Neural cell (in vitro differentiated cells): ENCODE results near the gene RFX4. TPM values are rescaled to one million over a fixed set of nuclear protein-coding genes. Genes with fewer than 3 reads are reported as not detected.

Experiments used
- H2AFZ ChIP-seq: fragments of 200-600, 300-800 bp; sonication (generic), shearing (Covaris generic); 2 replicates; pipeline ENCODE4 v1.6.0; 2014; ENCODE audit warnings: low read depth, mild to moderate bottlenecking, antibody characterized with exemption, low read length, moderate library complexity
- H3F3A ChIP-seq: fragments of 200-600 bp; shearing (Covaris generic); 2 replicates; pipeline ENCODE4 v1.6.1; 2016; ENCODE audit warnings: mild to moderate bottlenecking, moderate library complexity, mixed read lengths, antibody characterized with exemption, low read length; ENCODE audit not compliant: insufficient read depth, poor library complexity, severe bottlenecking
- H3K27ac ChIP-seq: fragments of 200-600, 300-800 bp; sonication (generic), shearing (Covaris generic); 2 replicates; pipeline ENCODE4 v1.5.1; 2014; ENCODE audit warnings: mild to moderate bottlenecking, low read length, moderate library complexity
- H3K27me3 ChIP-seq: fragments of 300-800, 200-600 bp; sonication (generic), shearing (Covaris generic); 2 replicates; pipeline ENCODE4 v1.6.0; 2014; ENCODE audit warnings: mild to moderate bottlenecking, low read depth, low read length, moderate library complexity; ENCODE audit not compliant: insufficient read depth
- H3K36me3 ChIP-seq: fragments of 300-800, 200-600 bp; sonication (generic), shearing (Covaris generic); 2 replicates; pipeline ENCODE4 v1.5.1; 2014; ENCODE audit warnings: mild to moderate bottlenecking, antibody characterized with exemption, low read length, moderate library complexity; ENCODE audit not compliant: insufficient read depth
- H3K4me2 ChIP-seq: fragments of 300-800, 200-600 bp; sonication (generic), shearing (Covaris generic); 2 replicates; pipeline ENCODE4 v1.6.0; 2014; ENCODE audit warnings: mild to moderate bottlenecking, low read length
- H3K4me3 ChIP-seq: fragments of 300-800, 200-600 bp; sonication (generic), shearing (Covaris generic); 2 replicates; pipeline ENCODE4 v1.5.1; 2014; ENCODE audit warnings: mild to moderate bottlenecking, low read length, moderate library complexity
- H3K79me2 ChIP-seq: fragments of 200-600 bp; shearing (Covaris generic); replicated peaks from 2 replicates; pipeline ENCODE4 v1.6.0; 2014; ENCODE audit warnings: mild to moderate bottlenecking, low read length, moderate library complexity; ENCODE audit not compliant: insufficient read depth
- H3K9ac ChIP-seq: fragments of 300-800, 200-600 bp; sonication (generic), shearing (Covaris generic); 2 replicates; pipeline ENCODE4 v1.6.1; 2016; ENCODE audit warnings: mild to moderate bottlenecking, low read length, mixed read lengths
- H3K9me2 ChIP-seq: fragments of 200-600 bp; shearing (Covaris generic); 2 replicates; pipeline ENCODE4 v1.6.1; 2016; ENCODE audit warnings: mild to moderate bottlenecking, low read length, mixed read lengths; ENCODE audit not compliant: insufficient read depth
- H3K9me3 ChIP-seq: fragments of 200-600, 300-800 bp; sonication (generic), shearing (Covaris generic); 2 replicates; pipeline ENCODE4 v1.6.1; 2016; ENCODE audit warnings: mild to moderate bottlenecking, mixed run types, low read length, moderate library complexity, mixed read lengths
- H4K20me1 ChIP-seq: fragments of 200-600 bp; shearing (Covaris generic); 2 replicates; pipeline ENCODE4 v1.6.1; 2016; ENCODE audit warnings: mild to moderate bottlenecking, mixed run types; ENCODE audit not compliant: insufficient read depth
- EP300 ChIP-seq: fragments of 450-650 bp; conservative IDR thresholded peaks from 2 replicates; pipeline ENCODE4 v1.6.1; 2014; ENCODE audit warnings: antibody characterized with exemption, mild to moderate bottlenecking, moderate library complexity; ENCODE audit not compliant: poor library complexity, severe bottlenecking
- EZH2 ChIP-seq: fragments of 200-600, 300-800 bp; shearing (Covaris generic), sonication (generic); IDR thresholded peaks from 2 replicates; pipeline ENCODE4 v1.6.1; 2014; ENCODE audit warnings: antibody characterized with exemption, low read length, borderline replicate concordance, mild to moderate bottlenecking; ENCODE audit not compliant: insufficient read depth, poor library complexity, severe bottlenecking
- MXI1 ChIP-seq: fragments of 450-650 bp; conservative IDR thresholded peaks from 2 replicates; pipeline ENCODE4 v1.6.1; 2014; ENCODE audit warnings: antibody characterized with exemption, mild to moderate bottlenecking; ENCODE audit not compliant: poor library complexity, severe bottlenecking
- POLR2AphosphoS5 ChIP-seq: IDR thresholded peaks from 2 replicates; pipeline ENCODE4 v1.6.1; 2012
- RAD21 ChIP-seq: fragments of 450-650 bp; conservative IDR thresholded peaks from 2 replicates; pipeline ENCODE4 v1.6.1; 2014; ENCODE audit warnings: antibody characterized with exemption, mild to moderate bottlenecking, moderate library complexity
- SMC3 ChIP-seq: fragments of 450-650 bp; conservative IDR thresholded peaks from 2 replicates; pipeline ENCODE4 v1.6.1; 2014; ENCODE audit warnings: antibody characterized with exemption, mild to moderate bottlenecking, moderate library complexity; ENCODE audit not compliant: poor library complexity
- TAF1 ChIP-seq: IDR thresholded peaks from 2 replicates; pipeline ENCODE4 v1.6.1; 2012; ENCODE audit warnings: low read depth
- polyA plus RNA-seq: library from polyadenylated mRNA; depleted of rRNA; stranded (reverse); fragments of >200 nt; gene quantifications from 2 replicates; pipeline ENCODE4 v1.2.3, GENCODE V29; 2014
- TF ChIP-seq, protein P1 (sequence below): fragments of 450-650 bp; IDR thresholded peaks from 2 replicates; pipeline ENCODE4 v1.5.1; 2014; ENCODE audit warnings: antibody characterized with exemption, mild to moderate bottlenecking, moderate library complexity; ENCODE audit not compliant: poor library complexity, severe bottlenecking
- TF ChIP-seq, protein P2 (sequence below): IDR thresholded peaks from 2 replicates; pipeline ENCODE4 v1.6.1; 2012; ENCODE audit warnings: borderline replicate concordance

The RFX4 gene
- polyA plus RNA-seq, 1 donor from 2014 or later, result 0.22 TPM

DNA sequence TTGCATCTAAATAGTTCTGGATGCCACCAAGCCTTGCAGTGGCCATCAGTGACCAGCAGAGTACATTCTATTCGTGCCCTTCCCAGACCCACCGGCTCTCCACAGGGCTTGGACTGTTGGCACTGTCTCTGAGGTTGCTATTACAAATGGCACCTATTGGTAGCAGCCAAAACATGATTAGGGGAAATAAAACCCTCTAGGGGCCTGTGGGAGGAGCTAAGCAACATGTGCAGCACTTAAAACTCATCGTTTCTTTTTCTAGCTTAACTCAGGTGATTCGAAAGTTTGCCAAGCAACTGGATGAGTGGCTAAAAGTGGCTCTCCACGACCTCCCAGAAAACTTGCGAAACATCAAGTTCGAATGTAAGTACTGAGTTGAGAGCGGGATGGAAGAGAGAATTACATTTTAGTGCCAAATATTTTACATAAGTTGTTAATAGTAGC, 126.3 kb downstream of the RFX4 start:
- TF ChIP-seq TAF1 (no peak), POLR2AphosphoS5 (no peak), MXI1 (no peak), EP300 (no peak)
- TF ChIP-seq, protein P1, sequence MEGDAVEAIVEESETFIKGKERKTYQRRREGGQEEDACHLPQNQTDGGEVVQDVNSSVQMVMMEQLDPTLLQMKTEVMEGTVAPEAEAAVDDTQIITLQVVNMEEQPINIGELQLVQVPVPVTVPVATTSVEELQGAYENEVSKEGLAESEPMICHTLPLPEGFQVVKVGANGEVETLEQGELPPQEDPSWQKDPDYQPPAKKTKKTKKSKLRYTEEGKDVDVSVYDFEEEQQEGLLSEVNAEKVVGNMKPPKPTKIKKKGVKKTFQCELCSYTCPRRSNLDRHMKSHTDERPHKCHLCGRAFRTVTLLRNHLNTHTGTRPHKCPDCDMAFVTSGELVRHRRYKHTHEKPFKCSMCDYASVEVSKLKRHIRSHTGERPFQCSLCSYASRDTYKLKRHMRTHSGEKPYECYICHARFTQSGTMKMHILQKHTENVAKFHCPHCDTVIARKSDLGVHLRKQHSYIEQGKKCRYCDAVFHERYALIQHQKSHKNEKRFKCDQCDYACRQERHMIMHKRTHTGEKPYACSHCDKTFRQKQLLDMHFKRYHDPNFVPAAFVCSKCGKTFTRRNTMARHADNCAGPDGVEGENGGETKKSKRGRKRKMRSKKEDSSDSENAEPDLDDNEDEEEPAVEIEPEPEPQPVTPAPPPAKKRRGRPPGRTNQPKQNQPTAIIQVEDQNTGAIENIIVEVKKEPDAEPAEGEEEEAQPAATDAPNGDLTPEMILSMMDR, result no peak
- TF ChIP-seq, protein P2, sequence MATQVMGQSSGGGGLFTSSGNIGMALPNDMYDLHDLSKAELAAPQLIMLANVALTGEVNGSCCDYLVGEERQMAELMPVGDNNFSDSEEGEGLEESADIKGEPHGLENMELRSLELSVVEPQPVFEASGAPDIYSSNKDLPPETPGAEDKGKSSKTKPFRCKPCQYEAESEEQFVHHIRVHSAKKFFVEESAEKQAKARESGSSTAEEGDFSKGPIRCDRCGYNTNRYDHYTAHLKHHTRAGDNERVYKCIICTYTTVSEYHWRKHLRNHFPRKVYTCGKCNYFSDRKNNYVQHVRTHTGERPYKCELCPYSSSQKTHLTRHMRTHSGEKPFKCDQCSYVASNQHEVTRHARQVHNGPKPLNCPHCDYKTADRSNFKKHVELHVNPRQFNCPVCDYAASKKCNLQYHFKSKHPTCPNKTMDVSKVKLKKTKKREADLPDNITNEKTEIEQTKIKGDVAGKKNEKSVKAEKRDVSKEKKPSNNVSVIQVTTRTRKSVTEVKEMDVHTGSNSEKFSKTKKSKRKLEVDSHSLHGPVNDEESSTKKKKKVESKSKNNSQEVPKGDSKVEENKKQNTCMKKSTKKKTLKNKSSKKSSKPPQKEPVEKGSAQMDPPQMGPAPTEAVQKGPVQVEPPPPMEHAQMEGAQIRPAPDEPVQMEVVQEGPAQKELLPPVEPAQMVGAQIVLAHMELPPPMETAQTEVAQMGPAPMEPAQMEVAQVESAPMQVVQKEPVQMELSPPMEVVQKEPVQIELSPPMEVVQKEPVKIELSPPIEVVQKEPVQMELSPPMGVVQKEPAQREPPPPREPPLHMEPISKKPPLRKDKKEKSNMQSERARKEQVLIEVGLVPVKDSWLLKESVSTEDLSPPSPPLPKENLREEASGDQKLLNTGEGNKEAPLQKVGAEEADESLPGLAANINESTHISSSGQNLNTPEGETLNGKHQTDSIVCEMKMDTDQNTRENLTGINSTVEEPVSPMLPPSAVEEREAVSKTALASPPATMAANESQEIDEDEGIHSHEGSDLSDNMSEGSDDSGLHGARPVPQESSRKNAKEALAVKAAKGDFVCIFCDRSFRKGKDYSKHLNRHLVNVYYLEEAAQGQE, result no peak
- Histone ChIP-seq H3K27ac (no peak overlapping the region), H3F3A (no peaks in the 10 kb centered on the region), H2AFZ (no peak overlapping the region), H3K36me3 (no peaks in the 10 kb centered on the region), H4K20me1 (no peaks in the 10 kb centered on the region), H3K79me2 (no peaks in the 10 kb centered on the region), H3K4me2 (no peak overlapping the region), H3K27me3 (no peaks in the 10 kb centered on the region), H3K9me2 (no peaks in the 10 kb centered on the region), H3K9me3 (no peaks in the 10 kb centered on the region), H3K9ac (no peak overlapping the region), H3K4me3 (no peak overlapping the region)

DNA sequence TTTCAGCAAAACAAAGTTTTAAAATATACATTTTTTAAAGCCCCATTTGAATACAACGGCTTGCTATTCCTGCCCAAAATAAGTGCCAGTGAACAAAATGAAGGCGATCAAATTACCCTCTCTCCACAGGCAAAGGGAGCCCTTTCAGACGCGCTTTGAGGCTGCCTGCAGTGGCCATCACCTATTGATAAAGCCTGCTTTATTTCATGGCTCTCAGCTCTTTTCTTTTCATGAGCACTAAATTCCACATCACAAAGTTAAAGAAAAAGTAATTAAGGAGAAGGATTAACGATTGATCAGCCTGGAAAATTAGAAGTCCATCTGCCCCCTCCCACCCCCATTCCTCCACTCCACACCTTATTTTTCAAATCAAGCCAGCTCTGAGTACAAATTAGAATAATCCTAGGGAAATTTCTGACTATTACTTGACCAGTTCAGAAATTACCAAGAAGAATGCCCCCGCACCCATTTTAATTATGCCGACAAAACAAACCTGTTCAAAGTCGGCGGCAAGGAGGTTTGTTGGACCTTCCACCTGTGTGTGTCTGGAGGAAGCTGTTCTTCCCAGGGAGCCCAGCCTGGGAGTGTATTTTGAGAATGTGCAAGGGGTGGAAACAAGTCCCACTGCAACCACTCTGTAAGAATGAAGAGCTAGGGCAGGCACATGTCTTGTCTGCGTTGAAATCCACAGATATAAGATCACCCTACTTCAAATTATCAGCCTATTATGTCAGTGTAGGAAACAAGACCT, 127.5 kb downstream of the RFX4 start:
- Histone ChIP-seq H4K20me1 (no peaks in the 10 kb centered on the region), H3K9me2 (no peaks in the 10 kb centered on the region), H3K9me3 (no peaks in the 10 kb centered on the region), H3K27me3 (no peaks in the 10 kb centered on the region), H3K36me3 (no peaks in the 10 kb centered on the region), H3F3A (no peaks in the 10 kb centered on the region), H3K9ac (no peak overlapping the region), H3K27ac (no peak overlapping the region), H3K4me2 (no peak overlapping the region), H3K4me3 (no peak overlapping the region), H3K79me2 (no peaks in the 10 kb centered on the region), H2AFZ (no peak overlapping the region)
- no peak for TF ChIP-seq EP300

DNA sequence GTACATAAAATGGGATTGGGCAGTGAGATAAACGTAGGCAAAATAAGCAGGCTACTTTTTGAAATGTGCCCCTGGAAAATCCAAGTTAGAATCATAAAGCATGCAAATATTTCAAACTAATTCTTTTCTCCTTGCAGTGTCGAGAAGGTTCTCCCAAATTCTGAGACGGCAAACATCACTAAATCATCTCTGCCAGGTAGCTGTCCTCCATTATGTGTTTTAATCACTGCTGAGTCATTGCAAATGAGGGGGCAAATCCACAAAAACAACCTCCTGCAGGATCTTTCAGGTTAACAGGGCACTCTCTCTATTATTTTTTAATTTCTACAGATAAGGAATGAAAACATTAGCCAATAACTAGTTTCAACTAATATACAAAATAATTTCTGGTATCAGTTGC, 128.5 kb downstream of the RFX4 start:
- no peak overlapping the region for H3K4me2 ChIP-seq
- no peaks in the 10 kb centered on the region for H3F3A ChIP-seq
- no peaks in the 10 kb centered on the region for H3K9me2 ChIP-seq
- H4K20me1 ChIP-seq, result no peaks in the 10 kb centered on the region
- no peak overlapping the region for H2AFZ ChIP-seq
- H3K9me3 ChIP-seq, result no peaks in the 10 kb centered on the region
- H3K79me2 ChIP-seq, result no peaks in the 10 kb centered on the region
- TF ChIP-seq, protein P1, result no peak
- TF ChIP-seq EP300, result no peak
- TF ChIP-seq, protein P2, result no peak
- TF ChIP-seq RAD21, result no peak
- no peak for TF ChIP-seq MXI1
- TF ChIP-seq TAF1, result no peak
- TF ChIP-seq SMC3, result no peak
- TF ChIP-seq EZH2, result no peak
- TF ChIP-seq POLR2AphosphoS5, result no peak
- no peak overlapping the region for H3K9ac ChIP-seq
- H3K36me3 ChIP-seq, result no peaks in the 10 kb centered on the region
- H3K27ac ChIP-seq, result no peak overlapping the region
- H3K4me3 ChIP-seq, result no peak overlapping the region
- H3K27me3 ChIP-seq, result no peaks in the 10 kb centered on the region
